Suprapubic skin (tissue), 4 donors: ENCODE results near the gene DMTF1. TPM values are rescaled to one million over a fixed set of nuclear protein-coding genes. Genes with fewer than 3 reads are reported as not detected.

Experiments
- DNase-seq, 2 donors: peaks; one replicate each; pipeline ENCODE4 v3.0.0-alpha.2; 2019; ENCODE audit warnings: low spot score in 2 of 2
- H3K27ac ChIP-seq: fragments of 200-600 bp; sonication (generic); one replicate; pipeline ENCODE4 v1.5.1; 2019
- H3K27me3 ChIP-seq: fragments of 200-600 bp; sonication (generic); one replicate; pipeline ENCODE4 v1.5.1; 2019
- H3K36me3 ChIP-seq: fragments of 200-600 bp; sonication (generic); one replicate; pipeline ENCODE4 v1.5.1; 2019
- H3K4me1 ChIP-seq: fragments of 200-600 bp; sonication (generic); one replicate; pipeline ENCODE4 v1.5.1; 2019
- H3K4me3 ChIP-seq: fragments of 200-600 bp; sonication (generic); one replicate; pipeline ENCODE4 v1.5.1; 2019; ENCODE audit warnings: mild to moderate bottlenecking
- H3K9me3 ChIP-seq: fragments of 200-600 bp; sonication (generic); one replicate; pipeline ENCODE4 v1.5.1; 2019
- EP300 ChIP-seq: sonication (generic); formaldehyde crosslinking; IDR thresholded peaks from one replicate; pipeline ENCODE4 v1.6.1; 2017; ENCODE audit warnings: antibody characterized with exemption
- POLR2A ChIP-seq, 2 donors: fragments of 450-650 bp; IDR thresholded peaks; one replicate each; pipeline ENCODE4 v1.6.1; 2017; ENCODE audit warnings: antibody characterized with exemption in 2 of 2, mild to moderate bottlenecking in 2 of 2, moderate library complexity in 2 of 2
- POLR2AphosphoS5 ChIP-seq, 3 donors: sonication (generic); formaldehyde crosslinking; IDR thresholded peaks; one replicate each; pipeline ENCODE4 v1.6.1; 2017; ENCODE audit warnings: antibody characterized with exemption in 3 of 3
- WGBS: methylation state at CpG from one replicate; pipeline ENCODE4 v1.1.5; 2018; 5-methylcytosine and 5-hydroxymethylcytosine counted together
- total RNA-seq, 4 donors: library from RNA; depleted of rRNA; stranded (reverse); fragments of >200 nt; gene quantifications; one replicate each; pipeline ENCODE4 v1.1.0, GENCODE V29; 2016
- TF ChIP-seq, protein P1 (sequence below), 2 donors: fragments of 200-600 bp in 1 of 2; fragments of 450-650 bp in 1 of 2; sonication (generic) in 1 of 2; IDR thresholded peaks; one replicate each; pipeline ENCODE4 v1.5.1; 2016 to 2019; ENCODE audit warnings: antibody characterized with exemption in 2 of 2, mild to moderate bottlenecking in 1 of 2, moderate library complexity in 1 of 2

DMTF1 gene, protein sequence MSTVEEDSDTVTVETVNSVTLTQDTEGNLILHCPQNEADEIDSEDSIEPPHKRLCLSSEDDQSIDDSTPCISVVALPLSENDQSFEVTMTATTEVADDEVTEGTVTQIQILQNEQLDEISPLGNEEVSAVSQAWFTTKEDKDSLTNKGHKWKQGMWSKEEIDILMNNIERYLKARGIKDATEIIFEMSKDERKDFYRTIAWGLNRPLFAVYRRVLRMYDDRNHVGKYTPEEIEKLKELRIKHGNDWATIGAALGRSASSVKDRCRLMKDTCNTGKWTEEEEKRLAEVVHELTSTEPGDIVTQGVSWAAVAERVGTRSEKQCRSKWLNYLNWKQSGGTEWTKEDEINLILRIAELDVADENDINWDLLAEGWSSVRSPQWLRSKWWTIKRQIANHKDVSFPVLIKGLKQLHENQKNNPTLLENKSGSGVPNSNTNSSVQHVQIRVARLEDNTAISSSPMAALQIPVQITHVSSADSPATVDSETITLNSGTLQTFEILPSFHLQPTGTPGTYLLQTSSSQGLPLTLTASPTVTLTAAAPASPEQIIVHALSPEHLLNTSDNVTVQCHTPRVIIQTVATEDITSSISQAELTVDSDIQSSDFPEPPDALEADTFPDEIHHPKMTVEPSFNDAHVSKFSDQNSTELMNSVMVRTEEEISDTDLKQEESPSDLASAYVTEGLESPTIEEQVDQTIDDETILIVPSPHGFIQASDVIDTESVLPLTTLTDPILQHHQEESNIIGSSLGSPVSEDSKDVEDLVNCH
- 100 to 1,000 TPM in 1 of 4 donors, 10 to 100 TPM in 3; 42.9 to 217 (median 61.6) TPM for total RNA-seq

DNA sequence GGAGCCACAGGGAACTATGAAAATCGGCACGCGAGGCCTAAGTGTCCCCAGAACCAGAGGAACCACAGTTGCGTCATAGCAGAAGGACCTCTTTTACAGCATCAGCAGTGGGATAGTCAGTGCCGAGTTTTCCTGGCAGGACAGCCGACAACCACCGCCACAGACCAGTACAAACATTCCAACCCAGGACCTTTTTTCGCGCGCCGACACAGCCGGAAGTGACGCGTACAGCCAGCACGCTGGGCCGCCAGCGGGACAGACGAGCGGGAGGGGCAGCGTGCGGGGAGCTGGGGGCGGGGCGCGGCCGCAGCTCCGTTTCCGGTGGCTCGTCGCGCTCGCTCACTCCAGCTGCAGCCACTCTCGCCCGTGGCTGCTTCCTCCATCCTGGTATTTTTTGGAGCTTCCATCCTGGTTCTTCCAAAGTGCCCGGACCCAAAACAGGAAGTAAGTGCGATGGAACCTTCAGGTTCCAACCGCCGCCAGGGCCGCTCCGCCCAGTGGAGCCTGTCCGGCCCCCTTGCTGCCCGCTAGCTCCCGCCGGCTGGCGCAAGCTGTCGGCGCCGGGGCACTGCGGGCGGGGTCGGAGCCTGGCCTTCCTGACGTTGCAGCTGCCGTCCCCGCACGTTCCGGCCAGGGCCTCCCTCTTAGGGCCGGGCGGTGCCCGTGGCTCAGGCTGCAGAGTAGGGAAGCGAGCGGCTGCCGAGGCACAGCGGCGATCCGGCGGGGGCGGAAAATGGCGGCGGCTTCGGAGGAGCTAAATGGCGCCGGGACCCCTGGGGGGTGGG, at the start of gene DMTF1:
Gene DMTF1, plus strand, starts transcription at position 342 of the 785 bp plus-strand sequence. CDS start 12,489 bp downstream, outside the sequence.
- 0% methylated on average over 33 of the region's 71 CpGs for WGBS
- H3K36me3 ChIP-seq, result no peaks in the 10 kb centered on the region
- peak within 1 kb of the TSS; percentile 99 for H3K27ac ChIP-seq
- no peaks in the 10 kb centered on the region for H3K9me3 ChIP-seq
- DNase-seq, result peak; percentile 96 to 98
- peak within 1 kb of the TSS; percentile 89 for H3K4me3 ChIP-seq
- no peaks in the 10 kb centered on the region for H3K27me3 ChIP-seq
- peaks cover 54% of the 10 kb centered on the region for H3K4me1 ChIP-seq
- TF ChIP-seq POLR2AphosphoS5 (IDR thresholded peaks at IDR 0.05) (peak in 2 of 3 donors; percentile 77 to 87), POLR2A (IDR thresholded peaks at IDR 0.05) (peak; percentile 37 to 87)
- TF ChIP-seq, protein P1, sequence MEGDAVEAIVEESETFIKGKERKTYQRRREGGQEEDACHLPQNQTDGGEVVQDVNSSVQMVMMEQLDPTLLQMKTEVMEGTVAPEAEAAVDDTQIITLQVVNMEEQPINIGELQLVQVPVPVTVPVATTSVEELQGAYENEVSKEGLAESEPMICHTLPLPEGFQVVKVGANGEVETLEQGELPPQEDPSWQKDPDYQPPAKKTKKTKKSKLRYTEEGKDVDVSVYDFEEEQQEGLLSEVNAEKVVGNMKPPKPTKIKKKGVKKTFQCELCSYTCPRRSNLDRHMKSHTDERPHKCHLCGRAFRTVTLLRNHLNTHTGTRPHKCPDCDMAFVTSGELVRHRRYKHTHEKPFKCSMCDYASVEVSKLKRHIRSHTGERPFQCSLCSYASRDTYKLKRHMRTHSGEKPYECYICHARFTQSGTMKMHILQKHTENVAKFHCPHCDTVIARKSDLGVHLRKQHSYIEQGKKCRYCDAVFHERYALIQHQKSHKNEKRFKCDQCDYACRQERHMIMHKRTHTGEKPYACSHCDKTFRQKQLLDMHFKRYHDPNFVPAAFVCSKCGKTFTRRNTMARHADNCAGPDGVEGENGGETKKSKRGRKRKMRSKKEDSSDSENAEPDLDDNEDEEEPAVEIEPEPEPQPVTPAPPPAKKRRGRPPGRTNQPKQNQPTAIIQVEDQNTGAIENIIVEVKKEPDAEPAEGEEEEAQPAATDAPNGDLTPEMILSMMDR (IDR thresholded peaks at IDR 0.05), result no peak

DNA sequence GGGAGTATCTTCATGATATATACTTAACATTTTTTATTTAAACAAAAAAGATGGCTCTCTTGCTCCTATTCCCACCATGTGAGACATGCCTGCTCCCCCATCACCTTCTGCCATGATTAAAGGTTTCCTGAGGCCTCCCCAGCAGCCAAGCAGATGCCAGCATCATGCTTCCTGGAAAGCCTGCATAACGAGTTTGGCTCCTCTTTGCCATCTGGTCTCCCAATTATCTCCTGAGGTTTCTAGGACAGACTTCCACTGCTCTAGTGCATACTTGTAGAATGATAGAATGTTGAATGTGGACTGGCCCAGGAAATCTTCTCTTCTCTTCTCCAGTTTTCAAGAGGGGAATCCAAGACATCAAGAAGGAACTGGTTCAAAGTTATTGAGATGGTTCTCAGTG, 46.9 kb upstream of the DMTF1 start:
- TF ChIP-seq POLR2A (IDR thresholded peaks at IDR 0.05) (no peak), EP300 (no peak), POLR2AphosphoS5 (IDR thresholded peaks at IDR 0.05) (no peak)
- TF ChIP-seq, protein P1 (IDR thresholded peaks at IDR 0.05), result no peak
- DNase-seq, result no peak
- no peak overlapping the region for H3K4me3 ChIP-seq
- H3K9me3 ChIP-seq, result no peaks in the 10 kb centered on the region
- no peak overlapping the region for H3K27ac ChIP-seq
- WGBS, result 33% methylated on average over 1 of the region's 1 CpG
- H3K4me1 ChIP-seq, result no peaks in the 10 kb centered on the region
- H3K36me3 ChIP-seq, result no peaks in the 10 kb centered on the region
- H3K27me3 ChIP-seq, result no peaks in the 10 kb centered on the region

DNA sequence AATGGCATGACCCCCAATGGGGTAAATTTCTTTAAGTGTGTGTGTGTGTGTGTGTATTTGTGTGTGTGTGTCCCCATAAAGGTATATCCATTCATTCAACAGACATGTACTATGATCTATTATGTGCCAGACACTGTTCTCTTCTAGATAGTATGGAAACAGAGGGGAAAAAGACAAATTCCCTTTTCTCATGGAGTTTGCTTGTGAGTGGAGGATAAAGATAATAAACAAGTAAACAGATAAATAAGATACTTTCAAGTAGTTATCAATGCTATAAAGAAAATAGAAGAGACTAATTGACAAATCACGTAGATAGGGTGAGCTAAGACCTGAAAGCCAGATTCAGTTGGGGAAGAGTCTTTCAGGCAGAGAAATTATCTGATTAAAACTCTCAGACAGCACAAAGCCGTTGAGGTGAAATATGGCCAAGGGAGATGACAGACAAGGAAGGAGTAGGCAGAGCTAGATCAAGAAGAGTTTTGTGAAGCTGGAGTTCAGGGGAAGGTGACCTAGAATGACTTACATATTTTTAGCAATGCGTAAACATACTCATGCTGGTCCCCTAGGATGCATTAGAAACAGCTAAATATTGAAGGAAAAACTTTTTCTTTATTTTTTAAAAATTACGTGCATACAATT, 45.2 kb upstream of the DMTF1 start:
- Histone ChIP-seq H3K27me3 (no peaks in the 10 kb centered on the region), H3K9me3 (no peaks in the 10 kb centered on the region), H3K4me1 (no peaks in the 10 kb centered on the region), H3K4me3 (no peak overlapping the region), H3K36me3 (no peaks in the 10 kb centered on the region), H3K27ac (no peak overlapping the region)
- 49% methylated on average over 4 of the region's 4 CpGs for WGBS
- TF ChIP-seq POLR2AphosphoS5 (IDR thresholded peaks at IDR 0.05) (no peak), EP300 (no peak), POLR2A (IDR thresholded peaks at IDR 0.05) (no peak)
- TF ChIP-seq, protein P1 (IDR thresholded peaks at IDR 0.05), result no peak
- DNase-seq, result no peak

DNA sequence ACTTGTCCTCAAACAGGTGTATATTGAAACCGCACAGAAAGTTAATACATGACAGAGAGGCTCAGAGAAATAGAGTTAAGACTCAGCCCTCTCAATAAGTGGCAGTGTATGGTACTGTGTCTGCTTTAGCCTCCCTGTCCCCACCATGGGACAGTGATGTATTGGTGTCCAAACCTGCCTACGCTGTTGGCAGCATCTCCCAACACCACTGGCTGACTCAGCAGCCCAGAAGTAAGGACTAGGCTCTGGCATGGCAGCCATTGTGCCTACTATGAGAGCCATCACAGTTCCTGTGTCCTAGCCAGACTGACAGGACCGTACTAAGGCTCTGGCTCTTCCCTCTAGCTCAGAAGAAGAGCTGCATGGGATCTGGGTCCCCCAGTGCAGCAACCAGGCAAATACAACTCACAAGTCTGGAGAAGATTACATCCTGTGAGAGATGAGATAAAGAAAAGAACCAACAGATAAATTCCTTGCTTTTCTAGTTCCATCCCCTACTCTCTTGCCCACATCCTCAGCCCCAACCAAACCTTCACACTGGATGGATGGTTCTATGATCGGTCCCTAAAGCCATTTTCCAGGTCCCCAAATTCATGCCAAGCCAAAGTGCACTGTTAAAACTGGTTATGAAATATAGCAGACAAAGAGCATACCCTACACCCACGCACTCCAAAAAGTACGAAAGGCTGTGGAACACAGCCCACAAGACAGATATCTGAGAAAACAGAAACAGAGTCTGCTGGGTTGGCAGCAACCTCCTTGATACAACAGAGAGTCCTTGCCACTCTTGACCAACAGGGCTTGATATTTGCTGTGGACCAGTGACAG, 44.1 kb upstream of the DMTF1 start:
- no peak for DNase-seq
- Histone ChIP-seq H3K36me3 (no peaks in the 10 kb centered on the region), H3K27ac (no peak overlapping the region), H3K9me3 (no peaks in the 10 kb centered on the region), H3K4me1 (no peaks in the 10 kb centered on the region), H3K27me3 (no peaks in the 10 kb centered on the region), H3K4me3 (no peak overlapping the region)
- WGBS, result 70% methylated on average over 6 of the region's 6 CpGs
- TF ChIP-seq, protein P1 (IDR thresholded peaks at IDR 0.05), result no peak
- TF ChIP-seq EP300, result no peak
- no peak for TF ChIP-seq POLR2AphosphoS5 (IDR thresholded peaks at IDR 0.05)
- no peak for TF ChIP-seq POLR2A (IDR thresholded peaks at IDR 0.05)
